GM10266 (cell line): ENCODE measurements around the gene RPS10.

ENCODE experiments used
- DNase-seq: peaks from one replicate; pipeline ENCODE4 v3.0.0; 2012; ENCODE audit errors: extremely low spot score
- TF ChIP-seq, protein P1 (sequence below): IDR thresholded peaks from 2 replicates; pipeline ENCODE4 v1.5.1; 2012; ENCODE audit warnings: mild to moderate bottlenecking, low read depth; ENCODE audit not compliant: control insufficient read depth, insufficient read depth; ENCODE audit errors: missing control alignments

The RPS10 gene

DNA sequence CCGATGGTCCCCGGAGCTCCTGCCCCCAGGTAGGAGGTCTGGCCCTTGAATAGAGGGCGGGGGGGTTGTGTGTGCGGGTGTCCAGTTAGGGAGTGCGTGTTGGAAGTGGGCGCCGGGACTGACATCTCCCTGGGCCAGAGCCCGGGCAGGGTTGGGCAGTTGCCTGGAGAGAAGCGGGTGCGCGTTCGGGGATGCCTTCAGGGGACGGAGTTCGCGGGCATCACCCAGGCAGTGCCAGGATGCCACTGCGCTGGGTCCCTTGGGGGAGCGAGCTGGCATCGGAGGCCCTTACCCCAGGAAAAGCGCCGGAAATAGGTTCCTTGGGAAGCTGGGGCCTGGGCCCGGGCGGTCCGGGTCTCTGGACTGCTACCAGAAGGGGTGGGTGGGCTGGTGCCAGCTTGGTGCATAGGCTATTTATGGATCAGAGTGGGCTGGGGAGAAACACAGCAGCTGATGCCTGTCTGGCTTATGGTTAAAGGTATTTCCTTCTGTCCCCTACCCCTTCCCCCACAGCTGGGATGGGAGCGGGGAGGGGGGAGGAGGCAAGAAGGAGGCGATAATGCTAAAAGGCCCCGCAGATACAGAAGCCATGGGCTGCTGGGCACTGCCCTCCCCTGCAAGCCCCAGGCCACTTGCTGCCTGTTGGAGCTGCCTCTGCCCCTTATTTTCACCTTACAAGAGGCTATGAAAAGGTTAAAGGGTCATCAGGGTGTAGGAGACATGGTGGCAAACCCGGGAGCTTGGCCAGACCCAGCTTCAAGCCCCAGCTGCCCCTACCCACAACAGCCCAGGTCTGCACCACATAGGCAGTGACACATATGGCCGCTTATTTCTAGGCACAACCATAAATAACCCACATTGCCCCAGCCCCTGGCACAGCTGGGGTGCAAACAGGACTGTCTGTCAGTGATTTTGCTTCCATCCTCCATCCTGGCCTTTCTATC, 40.6 kb upstream of the RPS10 start:
- DNase-seq, result no peak
- TF ChIP-seq, protein P1, sequence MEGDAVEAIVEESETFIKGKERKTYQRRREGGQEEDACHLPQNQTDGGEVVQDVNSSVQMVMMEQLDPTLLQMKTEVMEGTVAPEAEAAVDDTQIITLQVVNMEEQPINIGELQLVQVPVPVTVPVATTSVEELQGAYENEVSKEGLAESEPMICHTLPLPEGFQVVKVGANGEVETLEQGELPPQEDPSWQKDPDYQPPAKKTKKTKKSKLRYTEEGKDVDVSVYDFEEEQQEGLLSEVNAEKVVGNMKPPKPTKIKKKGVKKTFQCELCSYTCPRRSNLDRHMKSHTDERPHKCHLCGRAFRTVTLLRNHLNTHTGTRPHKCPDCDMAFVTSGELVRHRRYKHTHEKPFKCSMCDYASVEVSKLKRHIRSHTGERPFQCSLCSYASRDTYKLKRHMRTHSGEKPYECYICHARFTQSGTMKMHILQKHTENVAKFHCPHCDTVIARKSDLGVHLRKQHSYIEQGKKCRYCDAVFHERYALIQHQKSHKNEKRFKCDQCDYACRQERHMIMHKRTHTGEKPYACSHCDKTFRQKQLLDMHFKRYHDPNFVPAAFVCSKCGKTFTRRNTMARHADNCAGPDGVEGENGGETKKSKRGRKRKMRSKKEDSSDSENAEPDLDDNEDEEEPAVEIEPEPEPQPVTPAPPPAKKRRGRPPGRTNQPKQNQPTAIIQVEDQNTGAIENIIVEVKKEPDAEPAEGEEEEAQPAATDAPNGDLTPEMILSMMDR, result no peak

DNA sequence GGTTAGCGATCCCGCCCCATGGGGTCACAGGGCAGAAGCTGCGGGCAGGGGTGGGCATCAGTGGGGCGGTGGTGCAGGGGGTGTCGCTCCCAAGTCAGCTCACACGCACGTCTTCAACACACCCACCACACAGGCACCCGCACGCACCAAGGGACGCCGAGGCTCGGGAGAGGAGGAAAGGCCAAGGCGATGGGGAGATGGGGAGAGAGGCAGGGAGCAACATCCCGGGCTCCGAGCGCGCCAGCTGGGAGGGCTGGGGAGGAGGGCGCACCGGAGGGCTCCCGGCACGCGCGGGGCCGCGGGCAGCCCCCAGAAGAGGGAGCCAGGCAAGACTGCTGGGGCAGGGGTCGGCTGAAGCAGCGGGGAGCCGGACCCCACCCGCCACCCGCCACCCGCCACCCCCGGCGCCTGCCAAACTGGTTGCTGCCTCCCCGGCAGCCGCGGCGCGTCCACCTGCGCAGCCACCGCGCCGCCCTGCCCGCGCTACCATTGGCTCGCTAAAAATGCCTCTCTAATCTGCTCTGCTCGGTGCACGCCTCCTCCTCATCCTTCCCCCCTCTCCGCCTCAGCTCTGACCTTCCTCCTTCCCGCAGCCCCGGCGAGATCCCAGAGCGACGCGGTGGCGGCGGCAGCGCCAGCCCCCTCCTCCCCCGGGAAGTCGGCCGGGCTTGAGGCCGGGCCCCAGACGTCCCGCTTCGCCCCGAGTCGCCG, 39.8 kb upstream of the RPS10 start, which contains the start of gene PACSIN1:
PACSIN1 (plus strand) TSS at position 546 of the 711 bp plus-strand sequence. CDS start 60,230 bp downstream, outside the sequence.
- peak; percentile 63 for DNase-seq
- TF ChIP-seq, protein P1, result no peak

DNA sequence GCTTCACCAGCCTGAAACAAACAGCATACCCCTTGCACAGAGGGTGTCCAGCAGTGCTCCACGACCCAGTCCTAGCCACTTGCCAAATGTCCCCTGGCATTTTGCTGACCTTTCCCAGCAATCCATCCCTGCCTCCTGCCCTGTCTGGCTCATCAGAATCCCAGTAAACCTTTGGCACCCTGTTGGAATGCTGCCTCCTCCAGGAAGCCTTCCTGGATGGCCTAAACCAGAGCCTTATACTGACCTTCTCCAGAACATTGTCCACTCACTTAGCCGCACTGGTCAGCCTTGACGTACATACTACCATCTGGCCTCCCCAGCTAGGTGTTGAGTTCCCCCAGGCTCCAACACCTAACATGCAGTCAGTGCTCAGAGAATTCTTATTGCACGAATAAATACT, 38.0 kb upstream of the RPS10 start:
- TF ChIP-seq, protein P1, result no peak
- DNase-seq, result no peak

DNA sequence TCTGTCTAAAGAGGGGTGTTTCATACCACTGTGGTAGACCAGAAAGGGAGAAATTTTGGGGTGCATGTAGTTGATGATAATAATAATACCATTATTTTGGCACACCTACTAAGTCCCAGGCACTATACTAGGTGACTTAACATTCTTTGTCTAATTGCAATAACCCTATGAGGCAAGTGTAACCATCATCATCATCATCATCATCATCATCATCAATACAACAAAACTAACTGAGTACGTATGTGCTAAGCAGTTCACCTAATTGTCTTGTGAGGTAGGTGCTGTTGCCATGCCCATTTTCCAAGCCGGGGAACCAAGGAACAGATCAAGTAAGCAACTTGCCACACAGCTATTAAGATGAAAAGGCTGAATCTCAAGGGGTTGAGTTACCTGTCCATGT, 37.4 kb upstream of the RPS10 start:
- DNase-seq, result no peak
- TF ChIP-seq, protein P1, result no peak

DNA sequence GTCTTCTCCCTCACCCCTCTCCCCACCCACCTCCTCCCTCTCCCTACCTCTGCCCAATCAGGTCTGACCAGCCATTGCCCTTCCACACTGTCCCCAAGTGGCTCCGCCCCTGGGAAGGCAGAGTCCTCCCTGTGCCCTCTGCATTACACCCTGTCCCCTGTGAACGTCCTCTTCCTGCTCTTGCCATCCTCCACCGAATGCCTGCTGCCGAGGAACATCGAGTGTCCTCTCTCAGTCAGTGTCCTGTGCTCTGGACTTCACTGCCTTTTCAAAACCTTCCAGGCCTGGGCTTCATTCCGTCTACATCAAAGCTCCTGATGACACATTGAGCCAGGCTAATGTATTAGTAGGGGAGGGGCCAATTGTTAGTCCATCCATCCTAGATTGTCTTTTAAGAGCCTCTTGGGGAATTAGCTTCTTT, 36.7 kb upstream of the RPS10 start:
- DNase-seq, result no peak
- TF ChIP-seq, protein P1, result no peak

DNA sequence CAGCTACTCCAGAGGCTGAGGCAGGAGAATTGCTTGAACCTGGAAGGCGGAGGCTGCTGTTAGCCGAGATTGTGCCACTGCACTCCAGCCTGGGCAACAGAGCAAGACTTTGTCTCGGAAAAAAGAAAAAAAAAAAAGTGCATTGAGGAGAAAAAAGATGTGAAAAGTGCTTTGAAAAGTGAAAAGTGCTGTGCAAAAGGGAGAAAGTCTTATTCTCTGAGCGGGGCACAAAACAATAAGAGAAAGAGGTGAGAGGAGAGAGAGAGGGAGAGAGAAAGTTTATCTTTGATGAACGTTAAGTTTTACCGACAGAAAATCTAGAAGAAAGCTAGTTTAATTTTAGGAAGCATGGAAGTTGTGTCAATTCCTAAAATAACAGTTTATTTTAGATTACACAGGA, 36.1 kb upstream of the RPS10 start:
- DNase-seq, result no peak
- TF ChIP-seq, protein P1, result no peak

DNA sequence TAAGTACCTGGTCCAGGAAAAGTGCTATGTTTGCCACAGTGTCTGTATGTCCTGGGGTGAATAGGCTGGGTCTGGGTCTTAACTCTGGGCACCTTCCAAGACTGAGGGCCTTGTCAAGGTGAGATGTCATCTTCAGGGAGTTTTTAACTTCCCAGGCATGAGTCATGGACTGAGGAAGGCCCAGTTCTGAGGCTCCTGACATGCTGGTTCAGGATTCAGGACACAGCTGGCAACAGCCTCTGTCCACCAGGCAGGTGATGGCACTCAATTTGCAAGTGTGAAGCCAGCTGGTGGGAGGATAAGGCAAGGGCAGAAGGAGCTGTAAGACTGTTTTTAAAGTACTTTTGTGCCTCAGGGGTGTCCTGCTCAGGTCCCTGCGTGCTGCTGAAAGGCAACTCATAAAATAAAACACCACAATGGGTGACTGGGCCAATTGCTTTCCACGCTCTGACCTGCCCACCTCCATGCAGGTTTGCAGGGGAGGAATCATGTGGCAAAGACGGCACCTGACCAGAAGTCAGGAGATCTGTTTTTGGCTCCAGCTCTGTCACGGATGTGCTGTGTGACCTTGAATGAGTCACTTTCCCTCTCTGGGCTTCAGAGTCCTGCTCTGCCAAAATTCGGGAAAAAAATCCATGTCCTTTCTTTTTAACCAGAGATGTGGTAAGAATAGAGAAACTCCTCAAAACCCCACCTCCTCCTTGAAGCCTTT, 35.1 kb upstream of the RPS10 start:
- TF ChIP-seq, protein P1, result no peak
- no peak for DNase-seq
